A549 (cell line): ENCODE data around the gene EEFSEC.

ENCODE experiments used
- BHLHE40 ChIP-seq: IDR thresholded peaks from 2 replicates; pipeline ENCODE4 v1.6.1; 2012; ENCODE audit warnings: low read depth, low read length, inconsistent platforms
- CTCF ChIP-seq: fragments of >200 bp; sonication (Bioruptor Twin); formaldehyde crosslinking; IDR thresholded peaks from 3 replicates; pipeline ENCODE4 v1.5.1; 2016
- EP300 ChIP-seq, 2 experiments: fragments of >200 bp; sonication (Bioruptor Twin); formaldehyde crosslinking; IDR thresholded peaks; 2 replicates in 1 of 2; 3 replicates in 1 of 2; pipeline ENCODE4 v1.6.1; 2016 to 2017
- ESRRA ChIP-seq: fragments of 150-350 bp; IDR thresholded peaks from 2 replicates; pipeline ENCODE4 v1.6.1; 2014; ENCODE audit warnings: mild to moderate bottlenecking, low read length, borderline replicate concordance
- HES2 ChIP-seq: fragments of >200 bp; sonication (Bioruptor Twin); formaldehyde crosslinking; IDR thresholded peaks from 2 replicates; pipeline ENCODE4 v1.6.1; 2016
- JUN ChIP-seq, 2 experiments: fragments of >200 bp; sonication (Bioruptor Twin); formaldehyde crosslinking; IDR thresholded peaks; 2 replicates in 1 of 2; 3 replicates in 1 of 2; pipeline ENCODE4 v1.6.1; 2016 to 2017
- MAZ ChIP-seq: fragments of 150-350 bp; IDR thresholded peaks from 2 replicates; pipeline ENCODE4 v1.6.1; 2014; ENCODE audit warnings: antibody characterized with exemption, low read depth, low read length, borderline replicate concordance
- MYC ChIP-seq: IDR thresholded peaks from 2 replicates; pipeline ENCODE4 v1.6.1; 2012; ENCODE audit warnings: mild to moderate bottlenecking, inconsistent platforms, low read length, improper control_type of control experiment, borderline replicate concordance
- PBX3 ChIP-seq: IDR thresholded peaks from 2 replicates; pipeline ENCODE4 v1.6.1; 2012
- POLR2A ChIP-seq: IDR thresholded peaks from 2 replicates; pipeline ENCODE4 v1.6.1; 2012; ENCODE audit warnings: mild to moderate bottlenecking, low read length

GRCh38 chr3:128235207-128235926 is 82.1 kb downstream of the EEFSEC start:
- TF ChIP-seq CTCF: no peak
- no peak for TF ChIP-seq MAZ
- no peak for TF ChIP-seq MYC
- no peak for TF ChIP-seq JUN (IDR thresholded peaks at IDR 0.05)
- TF ChIP-seq POLR2A: no peak
- TF ChIP-seq BHLHE40: no peak
- TF ChIP-seq PBX3: no peak
- TF ChIP-seq EP300 (IDR thresholded peaks at IDR 0.05): no peak
- TF ChIP-seq ESRRA: no peak
- no peak for TF ChIP-seq HES2
